DOHH2 (cell line): ENCODE data around the gene HAPLN2.

Source experiments
- EZH2phosphoT487 ChIP-seq: fragments of 200-600 bp; sonication (generic); IDR thresholded peaks from 2 replicates; pipeline ENCODE4 v1.6.1; 2017; ENCODE audit warnings: borderline replicate concordance, mild to moderate bottlenecking, antibody characterized with exemption, low read length, moderate library complexity, mixed read lengths
- TF ChIP-seq, protein P1 (sequence below): fragments of 200-600 bp; sonication (generic); IDR thresholded peaks from one replicate; pipeline ENCODE4 v1.5.1; 2014; ENCODE audit warnings: antibody characterized with exemption, mild to moderate bottlenecking, low read depth, low read length; ENCODE audit not compliant: poor library complexity, severe bottlenecking

- TF ChIP-seq, protein P1, sequence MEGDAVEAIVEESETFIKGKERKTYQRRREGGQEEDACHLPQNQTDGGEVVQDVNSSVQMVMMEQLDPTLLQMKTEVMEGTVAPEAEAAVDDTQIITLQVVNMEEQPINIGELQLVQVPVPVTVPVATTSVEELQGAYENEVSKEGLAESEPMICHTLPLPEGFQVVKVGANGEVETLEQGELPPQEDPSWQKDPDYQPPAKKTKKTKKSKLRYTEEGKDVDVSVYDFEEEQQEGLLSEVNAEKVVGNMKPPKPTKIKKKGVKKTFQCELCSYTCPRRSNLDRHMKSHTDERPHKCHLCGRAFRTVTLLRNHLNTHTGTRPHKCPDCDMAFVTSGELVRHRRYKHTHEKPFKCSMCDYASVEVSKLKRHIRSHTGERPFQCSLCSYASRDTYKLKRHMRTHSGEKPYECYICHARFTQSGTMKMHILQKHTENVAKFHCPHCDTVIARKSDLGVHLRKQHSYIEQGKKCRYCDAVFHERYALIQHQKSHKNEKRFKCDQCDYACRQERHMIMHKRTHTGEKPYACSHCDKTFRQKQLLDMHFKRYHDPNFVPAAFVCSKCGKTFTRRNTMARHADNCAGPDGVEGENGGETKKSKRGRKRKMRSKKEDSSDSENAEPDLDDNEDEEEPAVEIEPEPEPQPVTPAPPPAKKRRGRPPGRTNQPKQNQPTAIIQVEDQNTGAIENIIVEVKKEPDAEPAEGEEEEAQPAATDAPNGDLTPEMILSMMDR, result no peak
- no peak for TF ChIP-seq EZH2phosphoT487
Observed at GRCh38 chr1:156643778-156644092, 24.5 kb downstream of the HAPLN2 start.
